GM19395 (cell line): ENCODE measurements around the gene NDUFS8.

Source experiments
- ATAC-seq: cut with Tn5 transposase; IDR thresholded peaks from one replicate; pipeline ENCODE4 v1.9.1; 2021; ENCODE audit warnings: mild to moderate bottlenecking, moderate library complexity; ENCODE audit not compliant: unreplicated experiment

Gene NDUFS8

GRCh38 chr11:68014947-68015447 is 15.5 kb upstream of the NDUFS8 start:
- ATAC-seq: no peak

- no peak for ATAC-seq
These were observed 15.0 kb upstream of the NDUFS8 start for GRCh38 chr11:68015467-68015866.

GRCh38 chr11:68016161-68016903 is 14.1 kb upstream of the NDUFS8 start:
- no peak for ATAC-seq

DNA sequence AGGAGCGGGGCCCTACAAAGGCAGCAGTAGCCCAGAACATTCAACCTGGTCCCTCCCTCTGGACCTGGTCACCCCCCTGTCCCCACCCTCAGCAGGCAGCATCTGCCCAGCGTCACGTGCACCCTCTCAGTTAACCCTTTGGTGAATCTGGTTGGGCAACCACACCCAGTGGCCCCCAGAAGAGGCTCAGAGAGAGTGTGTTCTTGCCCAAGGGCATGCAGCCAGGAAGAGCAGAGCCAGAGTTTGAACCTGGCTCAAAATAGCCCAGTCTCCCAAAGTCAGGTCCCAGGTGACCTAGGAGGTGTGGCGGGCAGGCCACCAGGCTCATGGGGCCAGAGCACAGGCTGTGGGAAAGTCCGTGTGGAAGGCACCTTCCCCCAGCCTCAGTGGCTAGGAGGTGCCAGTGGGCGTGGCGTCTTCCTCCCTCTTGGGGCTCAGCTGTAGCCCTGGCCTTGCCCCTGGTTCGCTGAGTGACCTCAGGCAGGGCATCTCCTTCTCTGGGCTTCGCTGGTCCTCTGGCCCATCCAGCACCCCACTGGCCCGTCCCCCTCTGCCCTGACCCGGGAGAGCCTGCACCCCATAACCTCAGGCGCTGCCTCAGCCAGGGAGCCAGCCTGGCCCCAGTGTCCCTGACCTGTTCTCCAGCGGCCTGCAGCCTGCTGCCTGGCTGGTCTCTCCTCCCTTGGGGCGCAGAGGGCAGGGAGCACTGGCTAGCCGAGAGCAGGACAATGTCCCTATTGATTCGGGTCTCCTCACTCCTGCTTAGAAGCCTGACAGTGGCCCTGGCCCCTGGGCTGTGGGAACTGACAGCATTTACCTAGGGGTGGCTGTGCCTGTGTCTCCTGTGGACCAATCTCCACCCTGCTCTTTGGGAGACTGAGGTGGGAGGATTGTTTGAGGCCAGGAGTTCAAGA is 13.3 kb upstream of the NDUFS8 start:
- no peak for ATAC-seq

GRCh38 chr11:68017980-68018729 is 12.3 kb upstream of the NDUFS8 start:
- ATAC-seq: no peak

GRCh38 chr11:68018730-68019190 is 11.7 kb upstream of the NDUFS8 start:
- no peak for ATAC-seq

GRCh38 chr11:68019486-68019885 is 11.0 kb upstream of the NDUFS8 start:
- no peak for ATAC-seq

GRCh38 chr11:68020575-68020974 is 9.9 kb upstream of the NDUFS8 start:
- no peak for ATAC-seq

- no peak for ATAC-seq
These were observed 9.2 kb upstream of the NDUFS8 start for GRCh38 chr11:68021167-68021787.

GRCh38 chr11:68022531-68022930 is 8.0 kb upstream of the NDUFS8 start:
- no peak for ATAC-seq

GRCh38 chr11:68024508-68024907 is 6.0 kb upstream of the NDUFS8 start:
- no peak for ATAC-seq

GRCh38 chr11:68025047-68025446 is 5.4 kb upstream of the NDUFS8 start:
- ATAC-seq: no peak

GRCh38 chr11:68026391-68027105 is 3.9 kb upstream of the NDUFS8 start:
- ATAC-seq: no peak

- ATAC-seq: no peak
These were observed 2.8 kb upstream of the NDUFS8 start for GRCh38 chr11:68027667-68028066.

- ATAC-seq: no peak
These were observed 1.5 kb upstream of the NDUFS8 start for GRCh38 chr11:68028802-68029545.

DNA sequence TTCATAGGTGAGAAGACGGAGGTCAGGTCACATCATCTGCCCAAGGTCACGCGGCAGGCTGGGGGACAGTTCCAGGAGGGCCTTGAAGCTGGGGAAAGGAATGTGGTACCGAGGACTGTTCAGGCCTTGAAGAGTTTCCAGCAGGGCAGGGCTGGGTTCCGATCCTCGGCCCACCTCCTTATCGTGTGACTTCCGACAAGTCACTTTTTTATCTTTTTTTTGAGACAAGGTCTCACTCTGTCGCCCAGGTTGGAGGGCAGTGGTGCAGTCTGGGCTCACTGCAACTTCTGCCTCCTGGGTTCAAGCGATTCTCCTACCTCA is 623 bp downstream of the NDUFS8 start:
- no peak for ATAC-seq

DNA sequence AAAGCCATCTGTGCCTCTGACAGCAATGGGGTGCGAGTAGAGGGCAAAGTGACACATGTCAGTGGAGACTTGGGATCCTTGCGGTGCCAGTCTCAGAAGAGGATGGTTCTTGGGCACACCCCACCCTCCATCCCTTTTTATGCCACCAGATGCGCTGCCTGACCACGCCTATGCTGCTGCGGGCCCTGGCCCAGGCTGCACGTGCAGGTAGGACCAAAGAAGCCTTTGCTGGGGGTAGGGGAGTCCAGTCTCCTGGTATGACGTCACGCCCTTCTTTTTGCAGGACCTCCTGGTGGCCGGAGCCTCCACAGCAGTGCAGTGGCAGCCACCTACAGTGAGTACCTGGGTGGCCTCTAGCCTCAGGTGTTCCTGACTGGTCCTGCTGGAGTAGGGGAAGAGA is 1.5 kb downstream of the NDUFS8 start:
- no peak for ATAC-seq

GRCh38 chr11:68032997-68033707 is 2.7 kb downstream of the NDUFS8 start:
- ATAC-seq: no peak

DNA sequence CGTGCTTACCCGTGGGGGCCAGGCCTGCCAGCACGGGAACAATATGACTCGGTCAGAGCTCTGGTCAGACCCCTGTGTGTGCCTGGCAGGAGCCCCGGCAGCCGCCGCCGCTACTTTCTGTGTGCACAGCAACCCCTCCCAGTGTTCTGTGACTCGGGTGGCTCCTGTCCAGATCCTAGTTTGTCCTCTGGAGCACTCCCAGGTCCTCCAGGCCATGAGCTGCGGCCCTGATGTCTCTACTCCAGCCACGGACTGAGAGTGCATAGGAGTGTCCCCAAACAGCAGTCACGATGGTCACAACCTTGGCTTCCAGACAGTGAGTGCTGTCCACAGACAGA is 3.2 kb downstream of the NDUFS8 start:
- no peak for ATAC-seq
